Astrocyte of the hippocampus (primary cell): ENCODE results near the gene PLCB1.
"Not testable (repeated sequence)": the region's sequence is repeated elsewhere in the genome, so short reads cannot be mapped to it uniquely, and the experiment has no call there.

Experiments used
- DNase-seq: peaks from one replicate; pipeline ENCODE4 v3.0.0; 2011; ENCODE audit warnings: low read depth, low spot score

The PLCB1 gene

DNA sequence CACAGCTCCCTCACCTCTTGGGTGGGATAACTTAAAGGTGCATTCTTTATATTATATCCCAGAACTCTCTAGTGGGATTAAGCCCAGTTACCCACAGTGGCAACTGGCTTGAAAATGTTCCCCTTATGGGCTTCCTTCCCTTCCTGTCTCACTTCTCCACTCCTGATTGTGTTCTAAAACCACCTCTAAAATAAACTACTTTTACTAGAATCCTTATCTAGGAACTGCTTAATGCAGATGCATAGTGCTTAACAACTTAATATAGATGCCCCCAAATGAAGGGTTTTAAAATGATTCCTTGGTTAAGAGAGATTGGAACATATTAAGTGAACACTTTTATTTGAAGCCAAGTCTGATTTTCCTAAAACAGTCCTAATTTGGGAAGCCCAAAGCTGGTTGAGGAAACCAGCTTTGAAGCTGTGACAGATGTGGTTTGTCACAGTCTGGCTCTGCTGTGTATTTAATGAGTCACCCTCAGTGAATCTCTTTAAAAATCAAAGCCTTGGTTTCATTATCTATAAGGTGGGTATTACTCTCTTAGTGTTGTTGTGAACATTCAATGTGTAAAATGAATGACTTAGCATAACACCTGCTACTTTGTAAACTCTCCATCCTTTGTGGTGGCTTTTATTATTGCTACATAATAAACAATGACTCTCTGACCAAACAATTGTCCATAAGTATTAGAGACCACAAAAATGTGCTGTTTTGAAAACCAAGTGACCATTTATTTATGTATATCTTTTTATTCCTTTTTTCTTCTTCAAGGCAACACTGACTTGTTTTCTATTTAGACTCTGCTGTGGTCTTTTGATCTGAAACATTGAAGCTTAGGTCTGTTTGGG, 24.4 kb downstream of the PLCB1 start:
- peak; percentile 60 for DNase-seq

DNA sequence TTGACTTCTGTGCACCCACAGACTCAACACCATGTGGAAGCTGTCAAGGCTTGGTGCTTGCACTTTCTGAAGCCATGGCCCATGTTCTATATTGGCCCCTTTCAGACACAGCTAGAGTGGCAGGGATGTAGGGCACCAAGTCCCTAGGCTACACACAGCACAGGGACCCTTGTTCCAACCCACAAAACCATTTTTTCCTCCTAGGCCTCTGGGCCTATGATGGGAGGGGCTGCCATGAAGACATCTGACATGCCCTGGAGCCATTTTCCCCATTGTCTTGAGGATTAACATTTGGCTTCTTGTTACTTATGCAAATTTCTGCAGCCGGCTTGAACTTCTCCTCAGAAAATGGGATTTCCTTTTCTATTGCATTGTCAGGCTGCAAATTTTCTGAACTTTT, 27.2 kb downstream of the PLCB1 start:
- DNase-seq, result not testable (repeated sequence)

DNA sequence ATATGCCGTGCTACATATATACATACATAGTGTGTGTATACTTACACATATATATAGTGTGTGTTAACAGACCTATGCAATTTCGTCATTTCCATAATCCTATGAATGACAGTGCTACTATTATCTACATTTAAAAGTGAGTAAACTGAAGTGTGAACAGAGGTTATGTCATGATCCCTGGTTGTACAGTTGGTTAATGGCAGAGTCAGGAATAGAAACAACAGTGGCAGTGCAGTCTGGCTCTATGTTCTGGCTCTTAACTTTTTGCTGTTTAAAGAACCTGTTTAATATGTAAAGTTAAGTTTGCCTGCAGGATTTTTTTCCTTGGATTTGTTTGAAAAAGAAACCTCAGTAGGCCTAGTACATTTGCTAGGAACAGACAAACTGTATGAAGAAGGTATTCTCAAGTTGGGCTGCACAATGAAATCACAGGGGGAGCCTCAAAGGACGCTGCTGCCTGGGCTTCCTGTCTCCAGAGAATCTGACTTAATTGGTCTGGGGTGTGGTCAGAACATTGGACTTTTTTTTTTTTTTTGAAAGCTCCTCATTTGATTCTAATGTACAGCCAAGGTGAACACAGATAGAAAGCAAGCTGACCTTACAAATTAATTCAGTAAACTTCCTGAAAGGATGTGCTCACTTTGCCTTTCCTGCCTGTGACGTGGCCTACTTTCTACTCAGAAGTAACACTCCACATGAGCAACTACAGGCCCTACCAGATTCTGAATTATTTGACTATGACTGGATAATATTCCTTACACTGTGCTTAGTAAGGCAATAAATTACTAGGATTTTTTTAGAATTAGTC, 29.4 kb downstream of the PLCB1 start:
- DNase-seq, result no peak

DNA sequence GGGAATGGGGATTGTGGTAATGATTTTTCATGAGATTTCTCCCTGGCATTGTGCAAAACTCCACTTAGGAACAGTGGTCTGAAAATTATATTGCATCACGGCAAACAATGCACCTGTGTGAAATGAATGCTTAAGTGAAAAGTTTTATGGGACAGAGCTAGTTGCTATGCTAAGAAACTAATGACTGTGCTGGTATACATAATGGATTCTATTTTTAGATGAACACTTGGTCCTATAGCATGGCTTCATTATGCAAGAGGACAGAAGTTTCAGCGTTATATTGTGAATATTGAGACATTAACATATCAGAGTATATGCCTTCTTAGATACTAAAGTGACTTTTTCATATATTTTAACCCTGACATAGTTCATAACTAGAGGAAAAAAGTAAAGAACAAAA, 30.5 kb downstream of the PLCB1 start:
- no peak for DNase-seq

DNA sequence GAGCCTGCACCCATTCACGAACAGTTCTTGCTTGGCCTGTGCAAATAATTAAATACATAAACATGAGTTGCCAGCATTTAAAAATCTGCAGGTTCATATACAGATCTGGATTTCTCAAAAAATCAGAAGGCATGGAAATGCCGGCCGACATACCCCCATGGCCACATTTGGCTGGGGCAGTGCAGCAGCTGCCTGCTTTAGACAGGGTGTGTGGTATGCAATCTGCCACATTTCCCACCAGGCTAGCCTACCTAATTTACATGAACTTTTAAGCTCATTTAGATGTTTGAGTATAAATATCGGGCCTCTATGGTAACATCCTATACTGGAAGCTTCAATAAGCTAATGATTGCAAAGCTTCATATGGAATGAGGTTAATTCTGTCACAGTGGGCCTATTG, 31.5 kb downstream of the PLCB1 start:
- DNase-seq, result no peak

DNA sequence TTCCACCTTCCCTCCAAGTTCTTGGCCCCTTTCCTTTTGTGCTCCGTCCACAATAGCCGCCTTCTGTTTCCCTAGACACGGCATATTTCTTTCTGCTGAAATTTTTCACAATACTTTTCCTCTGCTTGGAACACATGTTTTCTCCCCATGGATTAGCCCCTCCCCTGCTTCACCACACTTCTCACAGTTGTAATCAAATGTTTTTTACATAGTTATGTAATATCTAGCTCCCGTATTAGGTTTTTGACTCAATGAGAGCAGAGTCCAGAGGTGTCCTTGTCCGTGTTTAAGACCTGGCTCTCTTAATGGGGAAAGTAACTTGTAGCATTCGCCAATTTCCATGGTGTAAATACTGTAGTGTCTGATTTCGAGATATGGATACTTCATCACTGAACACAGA, 34.7 kb downstream of the PLCB1 start:
- no peak for DNase-seq

GRCh38 chr20:8168785-8169288, 36.8 kb downstream of the PLCB1 start:
- DNase-seq, result no peak

- no peak for DNase-seq
These were observed 38.9 kb downstream of the PLCB1 start for GRCh38 chr20:8170921-8171320.

- DNase-seq, result no peak
These were observed 40.1 kb downstream of the PLCB1 start for GRCh38 chr20:8172191-8172590.

DNA sequence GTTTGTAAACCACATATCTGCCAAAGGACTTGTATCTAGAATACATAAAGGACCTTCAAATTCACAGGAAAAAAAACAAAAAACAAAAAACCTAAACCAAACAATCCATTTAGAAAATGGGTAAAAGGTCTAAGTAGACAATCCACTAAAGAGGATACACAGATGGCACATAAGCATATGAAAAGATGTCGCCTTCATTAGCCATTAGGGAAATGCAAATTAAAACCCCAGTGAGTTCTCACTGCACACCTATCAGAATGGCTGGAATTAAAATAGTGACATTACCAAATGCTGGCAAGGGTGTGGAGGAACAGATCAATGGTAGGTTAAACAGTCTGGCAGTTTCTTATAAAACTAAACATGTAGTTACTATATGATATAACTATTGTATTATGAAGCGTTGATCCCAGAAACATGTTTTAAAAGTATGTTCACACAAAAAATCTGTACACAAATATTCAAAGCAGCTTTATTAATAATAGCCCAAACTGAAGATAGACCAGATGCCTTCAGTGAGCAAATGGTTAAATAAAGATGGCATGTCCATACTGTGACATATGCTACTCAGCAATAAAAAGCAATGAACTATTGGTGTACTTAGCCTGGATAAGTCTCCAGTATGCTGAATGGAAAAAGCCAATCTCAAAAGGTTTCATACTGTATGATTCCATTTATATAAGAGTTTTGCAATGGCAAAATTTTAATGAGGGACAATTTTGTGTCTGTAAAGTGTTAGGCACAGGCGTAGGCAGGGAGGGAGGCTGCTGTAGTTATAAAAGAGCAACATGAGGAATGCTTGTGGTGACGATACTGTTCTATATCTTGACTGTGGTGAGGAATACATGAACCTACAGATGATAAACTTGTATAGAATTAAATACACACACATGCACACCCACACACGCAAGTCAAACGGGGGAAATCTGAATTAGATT, 43.9 kb downstream of the PLCB1 start:
- DNase-seq, result no peak

DNA sequence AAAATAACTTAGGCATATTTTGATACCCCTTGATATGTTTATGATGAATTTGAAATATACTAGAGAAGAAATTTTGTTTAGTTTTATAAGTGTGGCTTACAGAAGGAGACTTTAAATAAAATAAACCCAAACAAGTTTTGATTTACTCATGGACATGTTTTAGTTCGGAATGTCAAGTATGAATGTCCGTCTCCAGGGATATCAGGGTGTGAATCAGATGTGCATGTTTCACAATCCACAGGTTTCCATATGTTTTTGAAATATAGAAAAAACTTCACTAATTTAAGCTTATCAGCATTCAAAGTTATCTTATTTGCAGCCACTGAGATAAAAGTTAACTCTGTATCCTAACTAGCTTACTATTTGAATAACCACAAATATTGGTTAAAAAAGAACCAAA, 51.5 kb downstream of the PLCB1 start:
- DNase-seq, result no peak

DNA sequence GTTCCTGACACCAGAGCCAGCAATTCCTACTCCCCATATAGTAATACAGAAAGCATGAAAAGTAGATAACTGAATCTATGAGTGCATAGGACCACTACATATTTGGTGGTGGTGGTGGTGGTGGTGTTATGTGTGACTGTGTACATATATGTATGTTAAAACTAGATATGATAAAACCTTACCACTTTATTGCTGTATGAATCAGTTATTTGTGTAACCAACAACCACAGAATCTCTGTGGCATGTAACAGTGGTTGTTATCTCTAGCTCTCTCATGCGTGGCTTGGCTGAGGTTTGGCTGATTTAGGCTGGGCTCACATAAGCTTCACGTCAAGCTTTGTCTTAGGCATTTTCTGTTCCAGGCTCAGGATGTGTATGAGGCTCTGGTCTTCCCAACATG, 55.7 kb downstream of the PLCB1 start:
- DNase-seq, result peak; percentile 15

DNA sequence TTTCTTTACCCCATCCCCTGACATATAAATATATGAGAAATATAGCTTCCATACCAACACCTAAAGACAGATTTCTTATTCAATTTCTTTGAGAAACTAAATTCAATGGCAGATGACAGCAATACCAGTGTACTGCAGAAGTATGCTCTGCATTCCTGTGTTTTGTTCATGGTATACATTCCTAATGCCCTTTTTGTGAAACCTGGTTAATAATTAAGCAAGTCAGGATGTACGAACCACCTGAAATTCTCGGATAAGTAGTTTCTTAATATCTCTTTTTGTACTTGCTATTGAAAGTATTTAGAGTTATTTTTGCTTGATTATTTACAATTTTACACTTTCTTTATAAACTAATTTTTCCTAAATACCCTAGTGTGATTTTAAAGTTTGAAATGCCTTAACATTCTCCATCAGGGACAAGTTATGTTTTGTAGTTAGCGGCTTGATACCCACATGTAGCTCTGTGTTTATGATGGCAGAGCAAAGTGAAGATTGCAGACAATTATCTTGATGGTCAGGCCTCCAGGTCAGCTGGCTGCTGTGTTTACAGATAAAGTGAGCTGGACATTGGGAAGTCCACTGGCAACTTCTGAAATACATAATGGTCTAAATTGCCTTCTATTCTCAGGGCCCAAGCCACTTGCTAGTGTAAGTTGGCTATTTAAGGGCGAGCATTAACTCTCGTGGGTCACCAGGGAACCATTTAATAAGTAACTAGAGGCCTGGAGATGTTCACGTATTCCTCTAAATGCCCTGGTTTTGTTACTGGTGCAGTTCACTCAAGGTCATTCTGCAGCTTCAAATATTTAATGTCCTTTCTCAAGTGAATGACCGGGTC, 58.2 kb downstream of the PLCB1 start:
- no peak for DNase-seq

- no peak for DNase-seq
These were observed 62.7 kb downstream of the PLCB1 start for GRCh38 chr20:8194721-8195120.

DNA sequence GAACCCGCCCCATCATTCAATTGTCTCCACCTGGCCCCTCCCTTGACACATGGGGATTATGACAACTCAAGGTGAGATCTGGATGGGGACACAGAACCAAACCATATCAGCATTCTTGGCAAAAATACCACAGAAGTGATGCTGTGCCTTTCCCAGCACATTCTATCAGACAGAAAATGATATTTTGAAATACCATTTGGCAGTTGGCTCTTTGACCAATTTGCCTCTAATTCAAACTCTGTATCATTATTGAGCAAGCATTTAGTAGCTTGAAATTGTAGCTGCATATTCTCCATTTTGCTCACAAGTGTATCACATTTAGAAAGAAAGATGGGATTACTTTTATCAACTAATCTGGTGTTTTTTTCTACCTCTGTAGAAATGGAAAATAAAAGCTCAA, 64.0 kb downstream of the PLCB1 start:
- DNase-seq, result no peak

DNA sequence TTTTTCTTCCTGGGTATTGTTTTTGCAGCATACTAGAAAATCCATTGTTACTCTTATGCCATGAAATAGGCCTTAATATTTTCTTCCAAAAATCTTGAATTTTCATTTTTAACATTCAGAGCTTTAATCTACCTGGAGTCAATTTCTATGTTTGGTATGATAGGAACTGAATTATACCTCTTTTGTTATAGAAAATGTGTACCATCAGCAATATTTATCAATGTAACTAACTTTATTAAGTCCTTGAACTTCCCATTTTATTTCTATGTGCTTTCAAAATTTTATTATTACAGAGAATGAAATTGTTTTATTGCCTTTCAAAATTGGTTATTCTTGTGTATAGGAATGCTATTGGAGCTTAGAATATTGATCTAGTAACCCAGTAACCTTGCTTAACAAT, 68.2 kb downstream of the PLCB1 start:
- DNase-seq, result no peak

GRCh38 chr20:8203366-8203765, 71.3 kb downstream of the PLCB1 start:
- no peak for DNase-seq

DNA sequence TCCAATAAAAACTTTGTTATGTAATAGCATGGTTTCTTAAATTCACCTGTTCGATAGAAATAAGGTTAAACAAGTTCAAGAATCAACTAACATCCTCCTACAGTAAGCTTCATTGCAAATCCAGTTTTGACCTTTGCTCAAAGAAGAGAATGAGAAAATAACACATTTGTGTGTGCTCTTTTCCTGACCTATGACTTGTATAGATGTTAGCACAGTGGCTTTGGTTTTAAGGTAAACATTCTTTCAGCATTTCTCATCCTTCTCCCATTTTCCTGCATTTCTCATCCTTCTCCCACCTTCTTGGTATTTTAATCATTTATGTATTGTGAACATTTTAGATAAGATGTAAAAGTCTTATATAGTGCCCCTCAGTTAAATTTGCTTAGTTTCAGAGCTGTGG, 73.9 kb downstream of the PLCB1 start:
- DNase-seq, result no peak

DNA sequence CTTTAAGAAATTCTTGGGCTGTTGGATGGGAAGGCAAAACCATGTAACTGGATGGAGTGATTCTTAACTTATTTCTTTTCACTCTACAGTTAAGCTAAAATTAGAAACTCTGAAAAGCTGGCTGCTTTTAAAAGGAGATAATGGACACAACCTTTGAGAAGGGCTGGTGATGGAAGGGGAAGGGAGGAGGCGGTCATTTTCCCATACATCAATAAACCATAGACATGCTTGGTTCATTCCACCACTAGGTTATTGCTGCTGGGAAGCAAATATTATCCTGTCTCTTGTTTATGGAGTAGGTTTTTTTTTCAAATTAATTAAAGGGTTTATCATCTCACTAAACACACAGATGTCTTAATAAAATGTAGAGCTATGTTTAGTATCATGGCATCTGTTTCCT, 76.2 kb downstream of the PLCB1 start:
- DNase-seq, result no peak

DNA sequence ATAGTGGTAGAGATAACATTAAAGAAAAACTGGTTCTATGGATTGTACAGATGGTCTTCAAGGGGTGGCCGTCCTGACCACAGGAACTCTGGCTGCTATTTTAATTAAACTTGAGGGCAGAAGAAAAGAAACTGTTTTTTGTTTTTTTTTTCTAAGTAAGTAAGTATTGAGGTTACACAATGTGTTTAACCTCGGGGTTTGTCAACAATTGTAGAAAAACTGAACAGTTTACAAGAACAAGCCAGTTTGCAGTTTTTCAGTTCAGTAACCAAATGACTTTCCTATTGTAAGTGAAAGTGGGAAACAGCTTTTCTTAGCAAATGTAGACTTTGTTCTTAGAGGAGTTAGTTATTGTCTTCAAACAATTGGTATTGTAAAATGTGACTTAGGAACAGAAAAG, 77.0 kb downstream of the PLCB1 start:
- peak; percentile 29 for DNase-seq

GRCh38 chr20:8210749-8211148, 78.7 kb downstream of the PLCB1 start:
- no peak for DNase-seq
